GM18502 (cell line): ENCODE measurements around the gene GLOD4.
"Not testable (repeated sequence)": the region's sequence is repeated elsewhere in the genome, so short reads cannot be mapped to it uniquely, and the experiment has no call there.

ENCODE experiments used
- ATAC-seq: cut with Tn5 transposase; IDR thresholded peaks from one replicate; pipeline ENCODE4 v1.9.1; 2021; ENCODE audit warnings: mild to moderate bottlenecking; ENCODE audit not compliant: unreplicated experiment, poor library complexity

GLOD4 gene, protein sequence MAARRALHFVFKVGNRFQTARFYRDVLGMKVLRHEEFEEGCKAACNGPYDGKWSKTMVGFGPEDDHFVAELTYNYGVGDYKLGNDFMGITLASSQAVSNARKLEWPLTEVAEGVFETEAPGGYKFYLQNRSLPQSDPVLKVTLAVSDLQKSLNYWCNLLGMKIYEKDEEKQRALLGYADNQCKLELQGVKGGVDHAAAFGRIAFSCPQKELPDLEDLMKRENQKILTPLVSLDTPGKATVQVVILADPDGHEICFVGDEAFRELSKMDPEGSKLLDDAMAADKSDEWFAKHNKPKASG

DNA sequence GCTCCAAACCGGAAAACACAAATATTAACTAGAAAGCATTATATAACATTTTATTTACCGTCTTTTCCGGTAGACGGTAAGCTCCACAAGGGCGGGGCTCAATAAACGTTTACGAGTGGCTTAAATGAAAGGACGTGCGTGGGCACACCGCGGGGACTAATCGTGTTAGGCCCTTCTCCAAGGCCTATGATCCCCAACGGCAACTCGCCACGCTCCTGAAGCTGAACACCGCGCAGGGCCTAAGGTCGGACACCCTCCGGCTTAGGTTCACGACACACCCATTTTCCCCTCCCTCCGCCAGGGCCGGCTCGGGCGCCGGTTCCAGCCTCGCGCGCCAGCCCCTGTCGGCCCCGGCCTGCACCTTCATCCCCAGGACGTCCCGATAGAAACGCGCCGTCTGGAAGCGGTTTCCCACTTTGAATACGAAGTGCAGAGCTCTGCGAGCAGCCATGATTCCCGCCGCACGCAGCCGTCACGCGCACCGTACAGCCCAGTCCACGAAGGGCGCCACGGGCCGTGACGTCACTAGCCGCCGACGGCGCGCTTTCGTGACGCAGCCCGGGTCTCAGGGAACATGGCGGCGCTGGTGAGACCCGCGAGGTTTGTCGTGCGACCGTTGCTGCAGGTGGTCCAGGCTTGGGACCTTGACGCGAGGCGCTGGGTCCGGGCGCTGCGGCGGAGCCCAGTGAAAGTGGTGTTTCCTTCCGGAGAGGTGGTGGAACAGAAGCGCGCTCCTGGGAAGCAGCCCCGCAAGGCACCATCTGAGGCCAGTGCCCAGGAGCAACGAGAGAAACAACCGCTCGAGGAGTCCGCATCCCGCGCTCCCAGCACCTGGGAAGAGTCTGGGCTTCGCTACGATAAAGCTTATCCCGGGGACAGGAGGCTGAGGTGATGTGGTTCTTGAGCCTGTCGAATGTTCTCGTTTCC is at the start of gene GLOD4, which contains the start of gene MRM3:
Gene GLOD4, minus strand, starts transcription at position 476 of the 927 bp plus-strand sequence. Its CDS starts 25 bp downstream, at position 451.
Gene MRM3, plus strand, starts transcription at position 549 of the 927 bp plus-strand sequence. Its CDS starts 26 bp downstream, at position 575.
- ATAC-seq: peak; percentile 85

DNA sequence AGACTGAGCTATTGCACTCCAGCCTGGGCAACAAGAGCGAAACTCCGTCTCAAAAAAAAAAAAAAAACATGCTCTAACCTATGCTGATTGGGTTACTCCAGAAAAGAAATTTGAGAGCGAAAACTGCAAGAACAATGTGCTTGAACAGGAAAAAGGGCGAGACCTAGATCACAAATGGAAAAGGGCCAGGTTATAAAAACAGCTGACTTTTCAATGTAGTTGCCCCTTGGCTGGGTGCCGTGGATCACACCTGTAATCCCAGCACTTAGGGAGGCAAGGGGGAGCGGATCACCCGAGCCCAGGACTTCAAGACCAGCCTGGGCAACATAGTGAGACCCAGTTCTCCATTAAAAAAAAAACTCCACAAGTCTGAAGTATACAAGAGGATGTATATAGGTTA is 48.9 kb upstream of the GLOD4 start:
- ATAC-seq: no peak

DNA sequence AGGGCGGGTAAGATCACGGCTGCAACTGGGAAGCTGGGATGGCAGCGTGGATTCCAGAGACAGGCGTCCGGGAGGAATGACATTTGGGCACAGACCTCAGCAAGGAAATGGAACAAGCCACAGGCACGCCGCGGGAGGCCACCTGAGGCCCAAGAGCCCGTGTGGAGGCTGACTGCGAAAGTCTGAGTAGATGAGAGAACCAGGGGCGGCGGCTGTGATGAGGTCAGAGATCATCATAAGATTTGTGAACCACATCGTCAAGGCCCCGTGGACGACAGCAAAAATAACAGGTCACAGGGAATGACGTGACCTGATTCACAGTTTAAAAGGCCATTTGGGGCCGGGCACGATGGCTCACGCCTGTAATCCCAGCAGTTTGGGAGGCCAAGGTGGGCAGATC is 48.3 kb upstream of the GLOD4 start:
- ATAC-seq: no peak

DNA sequence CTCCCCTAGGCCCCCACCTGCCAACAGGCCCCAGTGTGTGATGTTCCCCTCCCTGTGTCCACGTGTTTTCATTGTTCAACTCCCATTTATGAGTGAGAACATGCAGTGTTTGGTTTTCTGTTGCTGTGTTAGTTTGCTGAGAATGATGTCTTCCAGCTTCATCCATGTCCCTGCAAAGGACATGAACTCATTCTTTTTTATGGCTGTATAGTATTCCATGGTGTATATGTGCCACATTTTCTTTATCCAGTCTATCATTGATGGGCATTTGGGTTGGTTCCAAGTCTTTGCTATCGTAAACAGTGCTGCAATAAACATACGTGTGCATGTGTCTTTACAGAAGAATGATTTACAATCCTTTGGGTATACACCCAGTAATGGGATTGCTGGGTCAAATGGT is 47.5 kb upstream of the GLOD4 start:
- not testable (repeated sequence) for ATAC-seq

DNA sequence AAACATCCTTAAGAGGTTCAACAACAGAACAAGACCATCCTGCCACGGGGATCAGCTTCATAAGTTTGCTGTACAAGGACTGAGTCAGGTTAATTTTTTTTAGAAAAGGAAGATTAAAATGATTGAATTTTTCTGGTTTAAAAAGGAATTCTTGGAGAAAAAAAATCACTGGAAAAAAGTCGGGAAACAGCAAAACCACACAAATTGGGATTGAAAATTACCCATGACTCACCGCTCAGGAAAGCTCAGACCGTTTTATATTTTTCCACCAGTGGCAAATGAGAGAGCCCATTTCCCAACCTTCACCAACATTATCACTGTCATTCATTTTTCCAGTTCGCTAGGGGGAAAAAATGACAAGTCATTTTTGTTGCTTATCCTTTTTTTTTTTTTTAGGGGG is 46.7 kb upstream of the GLOD4 start:
- ATAC-seq: no peak

DNA sequence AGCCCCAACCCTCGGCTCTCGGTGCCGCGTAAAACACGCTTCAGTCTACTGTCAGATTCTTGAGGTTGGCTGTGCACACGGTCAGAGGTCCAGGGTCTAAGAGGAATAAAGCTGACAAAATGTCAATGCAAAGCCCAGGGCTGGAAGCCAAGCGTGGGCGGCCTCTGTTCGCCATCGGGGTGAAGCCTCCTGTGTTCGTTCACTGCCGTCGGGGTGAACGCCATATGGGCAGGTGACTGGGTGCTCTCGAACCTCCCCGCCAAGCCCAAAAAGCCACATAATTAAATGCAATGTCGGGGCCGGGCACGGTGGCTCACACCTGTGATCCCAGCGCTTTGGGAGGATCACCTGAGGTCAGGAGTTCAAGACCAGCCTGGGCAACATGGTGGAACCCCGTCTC is 44.7 kb upstream of the GLOD4 start:
- ATAC-seq: no peak

DNA sequence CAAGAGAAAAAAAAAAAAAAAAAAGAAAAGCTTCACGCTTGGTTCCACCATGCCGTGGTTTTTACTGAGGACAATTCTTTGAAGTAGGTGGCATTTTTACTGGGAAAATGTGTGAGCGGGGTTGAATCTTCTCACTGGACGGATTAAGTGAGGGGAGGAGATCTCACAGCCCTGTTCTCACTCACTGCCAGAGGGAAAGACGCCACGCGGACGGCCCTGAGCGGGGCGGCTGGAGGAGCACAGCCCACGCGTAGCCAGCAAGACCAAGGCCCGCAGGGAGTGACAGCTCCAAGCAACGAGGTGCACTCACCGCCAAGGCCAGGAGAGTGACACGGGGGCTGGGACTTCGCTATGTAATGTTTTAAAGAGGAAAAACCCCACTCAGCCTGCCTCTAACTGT is 43.1 kb upstream of the GLOD4 start:
- ATAC-seq: no peak

DNA sequence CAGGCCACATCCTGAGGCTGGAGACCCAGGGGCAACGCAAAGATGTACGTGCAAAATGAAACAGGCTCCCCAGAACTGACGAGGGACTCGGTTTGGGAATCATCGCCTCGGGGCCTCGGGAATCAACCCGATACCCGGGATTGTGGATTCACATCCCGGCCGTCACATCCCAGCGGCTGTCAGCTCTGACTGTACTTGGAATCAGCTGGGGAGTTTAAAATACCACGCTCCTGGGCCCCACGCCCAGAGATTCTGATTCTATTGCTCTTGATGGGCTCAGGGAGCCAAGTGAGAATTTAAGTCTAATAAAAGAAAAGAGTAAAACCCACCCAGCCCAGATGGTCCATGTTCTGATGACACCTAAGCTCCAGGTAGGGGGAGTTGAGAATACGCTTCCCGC is 42.3 kb upstream of the GLOD4 start:
- ATAC-seq: no peak

DNA sequence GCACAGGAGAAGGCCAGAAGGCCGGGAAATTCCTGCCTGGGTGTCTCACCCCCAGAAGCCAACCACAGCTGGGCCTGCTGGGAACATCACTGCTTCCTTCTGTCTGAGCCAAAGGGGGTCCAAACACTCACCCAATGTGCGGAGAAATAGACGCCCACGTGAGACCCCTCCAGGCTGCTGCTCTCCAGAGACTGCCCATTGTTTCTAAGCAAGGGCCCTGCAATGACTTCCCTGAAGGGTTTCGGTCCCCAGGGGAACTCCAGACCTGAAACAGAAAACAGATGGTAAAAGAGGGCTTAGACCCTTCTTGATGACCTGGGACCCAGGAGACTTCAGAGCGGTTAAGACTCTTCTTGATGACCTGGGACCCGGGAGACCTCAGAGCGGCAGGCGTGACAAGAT is 41.4 kb upstream of the GLOD4 start:
- ATAC-seq: no peak

DNA sequence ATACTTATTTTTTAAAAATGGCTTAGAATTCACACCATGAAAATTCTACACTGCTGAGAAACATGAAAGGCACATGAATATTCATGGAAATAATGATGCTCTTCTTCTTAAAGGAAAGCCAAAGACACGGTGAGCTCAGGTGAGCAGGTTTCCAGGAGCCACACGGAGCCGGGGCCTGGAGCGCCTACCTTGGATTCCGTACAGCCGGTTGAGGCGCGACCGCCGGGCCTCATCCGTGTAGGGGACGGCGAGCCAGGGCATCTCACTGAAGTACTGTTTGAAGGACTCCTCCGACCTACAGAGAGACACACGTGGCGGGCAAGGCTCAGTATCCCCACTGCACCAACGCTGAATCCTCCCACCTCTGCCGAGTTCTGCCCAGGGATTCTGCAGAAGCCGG is 37.2 kb upstream of the GLOD4 start:
- no peak for ATAC-seq

DNA sequence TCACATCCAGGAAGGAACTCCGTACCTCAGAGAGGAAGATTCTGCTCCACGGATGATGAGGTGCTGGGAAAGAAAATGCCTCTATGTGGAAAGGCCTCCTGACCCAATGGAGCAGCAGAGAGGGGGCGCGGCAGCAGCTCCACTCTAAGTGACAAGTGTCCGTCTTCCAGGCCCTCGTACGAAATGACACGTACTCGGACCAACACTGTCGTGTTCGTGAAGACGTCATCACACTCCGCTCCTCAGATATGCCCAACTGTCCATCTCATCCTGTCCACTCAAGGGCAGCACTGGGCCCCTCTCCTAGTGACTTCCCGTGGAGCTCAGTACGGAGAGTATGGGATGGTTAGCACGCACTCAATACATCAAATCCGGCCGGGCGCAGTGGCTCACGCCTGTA is 32.3 kb upstream of the GLOD4 start:
- ATAC-seq: no peak

DNA sequence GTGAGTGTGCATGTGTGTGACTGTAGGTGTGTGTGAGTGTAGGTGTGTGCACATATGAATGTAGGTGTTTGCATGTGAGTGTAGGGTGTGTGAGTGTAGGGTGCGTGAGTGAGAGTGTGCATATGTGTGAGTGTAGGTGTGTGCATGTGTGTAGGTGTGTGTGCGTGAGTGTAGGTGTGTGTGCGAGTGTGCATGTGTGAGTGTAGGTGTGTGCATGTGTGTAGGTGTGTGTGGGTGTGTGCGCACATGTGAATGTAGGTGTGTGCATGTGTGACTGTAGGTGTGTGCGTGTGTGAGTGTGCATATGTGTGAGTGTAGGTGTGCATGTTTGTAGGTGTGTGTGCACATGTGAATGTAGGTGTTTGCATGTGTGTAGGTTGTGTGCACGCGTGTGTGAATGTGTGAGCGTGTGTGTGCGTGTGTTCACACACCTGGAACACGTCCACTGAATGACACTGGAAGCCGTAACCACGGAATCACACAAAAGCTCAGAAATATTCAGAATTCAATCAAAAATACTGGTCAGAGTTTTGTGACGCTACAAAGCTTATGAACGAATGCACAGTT is 30.6 kb upstream of the GLOD4 start:
- ATAC-seq: no peak

DNA sequence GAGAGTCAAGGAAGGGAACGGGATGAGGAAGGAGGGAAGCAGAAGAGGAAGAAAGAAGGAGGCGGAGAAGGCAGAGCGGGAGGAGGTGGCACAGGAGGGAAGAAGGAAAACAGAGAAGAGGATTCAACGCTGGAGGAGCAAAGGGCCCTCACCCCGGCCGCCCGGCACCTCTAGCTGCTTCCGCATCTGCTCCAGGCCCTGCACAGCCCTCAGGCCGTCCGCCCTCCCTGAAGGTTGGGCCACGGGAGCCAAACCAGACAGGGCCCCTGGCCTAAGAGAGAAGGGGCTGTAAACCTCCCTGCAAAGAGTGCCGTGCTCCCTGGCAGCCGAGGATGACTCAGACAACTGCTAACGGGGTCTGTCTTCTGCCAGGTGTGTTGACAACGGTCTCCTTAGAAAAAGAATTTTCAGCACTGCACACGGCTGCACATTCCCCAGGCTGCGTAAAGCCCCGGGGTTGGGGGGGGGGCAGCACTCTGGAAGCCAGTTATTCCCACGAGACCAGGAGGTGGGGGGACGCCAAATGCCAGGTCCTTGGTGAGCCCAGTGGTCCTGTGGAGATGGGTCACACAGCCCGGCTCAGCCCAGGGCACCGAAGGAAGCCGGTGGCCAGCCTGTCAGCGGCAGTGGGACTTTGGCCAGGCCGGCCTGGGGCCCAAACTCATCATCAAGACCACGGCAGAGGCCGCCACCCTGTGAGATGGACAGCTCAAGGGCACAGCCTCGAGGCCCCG is 29.1 kb upstream of the GLOD4 start:
- ATAC-seq: no peak

DNA sequence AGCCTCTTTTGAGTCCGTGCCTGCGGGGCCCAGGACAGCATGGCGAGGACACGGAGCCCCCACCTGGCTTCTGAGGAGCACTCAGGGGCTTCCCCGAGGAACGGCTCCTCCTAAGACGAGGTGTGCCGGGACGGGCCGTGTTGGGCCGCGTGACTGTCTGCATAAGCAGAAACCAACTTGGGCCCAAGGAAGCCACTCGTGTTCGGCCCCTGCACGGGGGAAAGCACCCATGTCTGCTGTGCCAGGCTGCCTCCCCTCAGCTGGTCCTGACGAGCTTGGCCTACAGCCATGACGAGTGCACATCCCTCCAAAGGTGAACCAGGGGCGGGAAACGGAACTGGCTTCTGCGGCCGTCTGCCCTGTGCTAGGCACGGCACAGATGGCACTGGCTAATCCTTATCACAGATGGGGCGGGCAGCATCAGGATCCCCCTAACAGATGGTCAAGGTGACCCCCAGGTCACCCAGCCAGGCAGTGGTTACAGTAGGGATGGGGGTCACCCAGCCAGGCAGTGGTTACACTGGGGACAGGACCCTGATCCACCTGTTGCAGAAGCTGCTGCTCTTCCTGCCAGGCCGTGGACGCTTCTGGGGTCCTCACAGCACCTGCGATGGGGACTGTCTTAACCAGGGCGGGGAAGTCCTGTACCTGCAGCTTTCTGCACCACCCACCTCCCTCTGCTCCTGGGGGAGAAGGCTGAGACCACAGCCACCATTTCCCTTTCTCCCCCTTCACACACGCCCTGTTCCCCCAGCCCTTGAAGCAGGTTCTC is 25.6 kb upstream of the GLOD4 start:
- ATAC-seq: no peak

DNA sequence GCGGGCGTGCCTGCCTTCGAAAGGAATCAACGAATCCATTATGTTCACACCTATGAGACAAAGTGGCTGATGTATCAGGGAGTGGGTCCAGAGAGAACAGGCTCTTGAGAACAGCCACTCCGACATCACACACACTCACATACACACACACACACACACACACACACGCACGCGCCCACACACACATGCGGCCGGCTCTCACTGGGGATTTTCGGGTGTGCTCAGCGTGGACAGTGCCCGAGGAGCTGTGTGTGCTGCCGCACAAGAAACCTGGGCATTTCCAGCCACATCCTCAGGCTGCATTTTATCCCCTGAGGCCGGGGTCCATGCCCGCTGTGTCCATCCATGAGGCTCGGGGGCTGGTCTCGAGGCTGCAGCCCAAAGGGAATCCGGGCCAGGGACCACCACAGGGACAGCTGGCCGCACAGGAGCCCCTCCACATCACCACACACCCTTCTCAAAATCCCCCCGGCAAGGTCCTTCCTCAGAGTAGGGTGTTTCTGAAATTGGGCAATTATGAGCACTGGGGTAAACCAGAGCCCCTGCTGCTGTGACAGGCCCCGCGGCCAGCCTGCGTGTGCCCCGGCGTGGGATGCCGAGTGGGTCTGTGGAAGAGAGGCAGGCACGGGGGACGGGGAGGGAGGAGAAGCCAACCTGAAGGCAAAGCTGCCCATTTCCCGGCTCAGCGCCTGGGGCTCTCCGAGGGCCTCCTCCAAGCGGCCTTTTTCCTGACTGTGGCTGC is 24.9 kb upstream of the GLOD4 start:
- no peak for ATAC-seq

DNA sequence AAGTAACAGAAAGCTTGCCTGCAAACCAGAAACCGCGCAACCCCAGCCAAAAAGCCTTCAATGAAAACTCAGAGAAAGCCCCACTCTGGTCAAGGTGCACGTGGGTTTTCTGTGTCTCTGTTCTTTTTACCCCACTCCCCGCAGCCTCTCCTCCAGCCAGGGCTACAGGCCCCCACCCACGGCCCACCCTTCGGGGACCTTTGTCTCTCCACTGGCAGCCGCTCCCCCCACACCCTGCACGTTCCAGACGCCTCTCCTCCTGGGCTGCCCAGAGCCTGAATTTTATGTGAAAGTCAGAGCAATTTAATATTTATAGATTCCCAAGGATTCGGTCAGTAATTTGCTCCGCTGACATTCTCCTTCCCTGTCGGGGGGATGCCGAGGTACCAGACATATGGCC is 24.3 kb upstream of the GLOD4 start:
- ATAC-seq: no peak

DNA sequence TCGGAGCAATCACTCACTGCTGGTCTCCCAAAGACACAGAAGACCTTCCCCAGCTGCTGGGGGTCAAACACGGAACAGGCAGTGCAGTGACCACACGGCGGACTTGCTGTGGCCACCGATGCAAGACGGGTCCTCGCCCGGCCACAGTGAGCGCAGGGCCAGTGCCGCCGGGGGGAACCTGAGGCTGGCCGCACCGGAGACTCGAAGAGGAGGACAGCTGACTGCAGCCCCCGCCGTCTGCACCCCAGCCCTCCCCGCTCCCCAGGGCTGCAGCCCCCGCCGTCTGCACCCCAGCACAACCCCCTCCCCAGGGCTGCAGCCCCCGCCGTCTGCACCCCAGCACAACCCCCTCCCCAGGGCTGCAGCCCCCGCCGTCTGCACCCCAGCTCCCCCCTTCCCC is 23.8 kb upstream of the GLOD4 start:
- not testable (repeated sequence) for ATAC-seq

DNA sequence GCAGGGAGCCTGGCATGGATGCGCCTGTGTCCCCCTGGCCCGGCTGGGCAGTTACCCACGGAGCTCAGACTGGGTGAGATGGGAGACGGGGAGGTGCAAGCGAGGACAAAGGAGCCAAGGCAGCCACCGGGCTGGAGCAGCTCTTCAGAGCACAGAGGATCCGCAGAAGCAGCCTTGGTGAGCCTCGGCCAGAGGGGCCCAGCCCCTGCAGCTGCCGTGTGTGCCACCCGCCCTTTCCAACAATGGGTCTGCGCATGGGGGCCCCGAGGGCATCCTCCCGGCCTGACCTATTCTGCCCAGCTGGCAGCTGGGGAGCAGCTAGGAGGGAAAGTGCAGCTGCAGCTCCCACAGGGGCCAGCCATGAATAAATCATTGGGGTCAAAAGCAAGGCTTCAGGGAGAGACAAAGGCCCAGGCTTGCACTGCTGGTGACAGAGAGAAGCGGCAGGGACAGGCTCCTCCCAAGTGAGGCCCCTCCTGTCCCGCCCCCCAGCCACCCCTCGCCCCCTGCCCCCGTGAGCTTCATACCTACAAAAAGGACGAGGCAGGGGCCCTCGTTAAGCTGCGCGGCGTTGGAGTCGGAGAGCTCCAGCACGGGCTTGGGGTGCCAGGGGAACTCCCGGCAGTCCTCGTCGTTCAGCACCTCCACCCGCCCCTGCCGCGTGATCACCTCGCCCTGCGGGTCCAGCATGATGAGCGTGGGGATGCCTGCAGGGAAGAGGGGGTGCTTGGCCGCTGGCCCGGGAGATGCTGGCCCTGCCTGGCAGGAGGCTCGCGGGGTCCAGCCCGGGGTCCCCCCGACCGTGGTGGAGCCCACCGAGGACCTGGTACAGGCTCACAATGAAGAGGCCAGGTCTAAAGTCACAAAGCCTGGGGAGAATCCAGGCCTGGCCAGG is 22.7 kb upstream of the GLOD4 start:
- ATAC-seq: no peak
